GDM1 (cell line): Measurements from ENCODE around the gene TTC34.
"Not testable (repeated sequence)": the region's sequence is repeated elsewhere in the genome, so short reads cannot be mapped to it uniquely, and the experiment has no call there.

Source experiments
- DNase-seq: peaks from one replicate; lab custom pipeline; 2025; lab: John Stamatoyannopoulos, UW

The TTC34 gene

DNA sequence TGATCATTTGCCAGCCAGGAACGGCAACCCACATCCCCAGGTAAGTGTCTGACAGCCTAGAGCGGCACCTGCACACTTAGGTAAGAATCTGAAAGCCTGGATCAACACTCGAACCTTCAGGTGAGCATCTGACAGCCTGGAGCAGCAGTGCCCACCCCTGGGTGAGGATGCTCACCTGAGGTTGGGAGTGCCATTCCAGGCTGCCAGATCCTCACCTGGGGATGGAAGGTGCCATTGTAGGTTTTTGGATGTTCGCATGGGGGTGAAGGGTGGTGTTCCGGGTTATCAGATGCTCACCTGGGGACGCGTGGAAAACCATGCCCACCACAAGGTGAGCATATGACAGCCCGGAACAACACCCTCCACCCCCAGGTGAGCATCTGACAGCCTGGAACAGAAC is 33.4 kb downstream of the TTC34 start:
- not testable (repeated sequence) for DNase-seq

GRCh38 chr1:2759433-2759832 is 42.1 kb downstream of the TTC34 start:
- not testable (repeated sequence) for DNase-seq

DNA sequence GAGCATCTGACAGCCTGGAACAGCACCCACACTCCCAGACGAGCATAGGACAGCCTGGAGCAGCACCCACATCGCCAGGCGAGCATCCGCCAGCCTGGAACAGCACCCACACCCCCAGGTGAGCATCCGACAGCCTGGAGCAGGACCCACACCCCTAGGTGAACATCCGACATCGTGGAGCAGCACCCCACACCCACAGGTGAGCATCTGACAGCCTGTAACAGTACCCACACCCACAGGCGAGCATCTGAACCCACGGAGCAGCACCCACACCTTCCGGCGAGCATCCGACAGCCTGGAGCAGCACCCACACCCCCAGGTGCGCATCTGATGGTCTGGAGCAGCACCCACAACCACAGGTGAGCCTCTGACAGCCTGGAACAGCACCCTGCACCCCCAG is 44.0 kb downstream of the TTC34 start:
- DNase-seq: not testable (repeated sequence)

GRCh38 chr1:2755426-2755825 is 46.1 kb downstream of the TTC34 start:
- DNase-seq: not testable (repeated sequence)

DNA sequence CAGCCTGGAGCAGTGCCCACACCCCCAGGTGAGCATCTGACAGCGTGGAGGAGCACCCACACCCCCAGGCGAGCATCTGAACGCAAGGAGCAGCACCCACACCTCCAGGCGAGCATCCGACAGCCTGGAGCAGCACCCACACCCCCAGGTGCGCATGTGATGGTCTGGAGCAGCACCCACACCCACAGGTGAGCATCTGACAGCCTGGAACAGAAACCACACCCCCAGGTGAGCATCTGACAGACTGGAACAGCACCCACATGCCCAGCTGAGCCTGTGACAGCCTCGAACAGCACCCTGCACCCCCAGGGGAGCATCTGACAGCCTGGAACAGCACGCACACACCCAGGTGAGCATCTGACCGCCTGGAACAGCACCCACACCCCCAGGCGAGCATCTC is 46.9 kb downstream of the TTC34 start:
- not testable (repeated sequence) for DNase-seq

DNA sequence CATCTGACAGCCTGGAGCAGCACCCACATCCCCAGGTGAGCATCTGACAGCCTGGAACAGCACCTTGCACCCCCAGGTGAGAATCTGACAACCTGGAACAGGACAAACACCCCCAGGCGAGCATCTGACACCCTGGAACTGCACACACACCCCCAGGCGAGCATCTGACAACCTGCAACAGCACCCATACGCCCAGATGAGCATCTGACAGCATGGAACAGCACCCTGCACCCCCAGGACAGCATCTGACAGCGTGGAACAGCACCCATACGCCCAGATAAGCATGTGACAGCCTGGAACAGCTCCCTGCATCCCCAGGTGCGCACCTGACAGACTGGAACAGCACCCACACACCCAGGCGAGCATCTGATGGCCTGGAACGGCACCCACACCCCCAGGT is 49.0 kb downstream of the TTC34 start:
- not testable (repeated sequence) for DNase-seq

DNA sequence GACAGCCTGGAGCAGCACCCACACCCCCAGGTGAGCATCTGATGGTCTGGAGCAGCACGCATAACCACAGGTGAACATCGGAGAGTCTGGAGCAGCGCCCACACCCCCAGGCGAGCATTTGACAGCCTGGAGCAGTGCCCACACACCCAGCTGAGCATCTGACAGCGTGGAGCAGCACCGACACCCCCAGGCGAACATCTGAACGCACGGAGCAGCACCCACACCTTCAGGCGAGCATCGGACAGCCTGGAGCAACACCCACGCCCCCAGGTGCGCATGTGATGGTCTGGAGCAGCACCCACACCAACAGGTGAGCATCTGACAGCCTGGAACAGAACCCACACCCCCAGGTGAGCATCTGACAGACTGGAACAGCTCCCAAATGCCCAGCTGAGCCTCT is 49.6 kb downstream of the TTC34 start:
- DNase-seq: not testable (repeated sequence)

GRCh38 chr1:2750766-2751730 is 50.4 kb downstream of the TTC34 start:
- not testable (repeated sequence) for DNase-seq

DNA sequence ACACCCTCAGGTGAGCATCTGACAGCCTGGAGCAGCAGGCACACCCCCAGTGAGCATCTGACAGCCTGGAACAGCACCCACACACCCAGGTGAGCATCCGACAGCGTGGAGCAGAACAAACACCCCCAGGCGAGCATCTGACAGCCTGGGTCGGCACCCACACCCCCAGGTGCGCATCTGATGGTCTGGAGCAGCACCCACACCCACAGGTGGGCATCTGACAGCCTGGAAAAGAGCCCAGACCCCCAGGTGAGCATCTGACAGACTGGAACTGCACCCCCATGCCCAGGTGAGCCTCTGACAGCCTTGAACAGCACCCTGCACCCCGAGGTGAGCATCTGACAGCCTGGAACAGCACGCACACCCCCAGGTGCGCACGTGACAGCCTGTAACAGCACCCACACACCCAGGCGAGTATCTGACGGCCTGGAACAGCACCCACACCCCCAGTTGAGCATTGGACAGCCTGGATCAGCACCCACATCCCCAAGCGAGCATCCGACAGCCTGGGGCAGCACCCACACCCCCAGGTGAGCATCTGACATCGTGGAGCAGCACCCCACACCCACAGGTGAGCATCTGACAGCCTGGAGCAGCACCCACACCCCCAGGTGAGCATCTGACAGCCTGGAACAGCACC is 51.3 kb downstream of the TTC34 start:
- DNase-seq: not testable (repeated sequence)

DNA sequence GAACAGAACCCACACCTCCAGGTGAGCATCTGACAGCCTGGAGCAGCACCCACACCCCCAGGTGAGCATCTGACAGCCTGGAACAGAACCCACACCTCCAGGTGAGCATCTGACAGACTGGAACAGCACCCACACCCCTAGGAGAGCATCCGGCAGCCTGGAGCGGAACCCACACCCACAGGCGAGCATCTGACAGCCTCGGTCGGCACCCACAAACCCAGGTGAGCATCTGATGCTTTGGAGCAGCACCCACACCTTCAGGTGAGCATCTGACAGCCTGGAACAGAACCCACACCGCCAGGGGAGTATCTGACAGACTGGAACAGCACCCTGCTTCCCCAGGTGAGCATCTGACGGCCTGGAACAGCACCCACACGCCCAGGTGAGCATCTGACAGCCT is 52.9 kb downstream of the TTC34 start:
- DNase-seq: not testable (repeated sequence)

DNA sequence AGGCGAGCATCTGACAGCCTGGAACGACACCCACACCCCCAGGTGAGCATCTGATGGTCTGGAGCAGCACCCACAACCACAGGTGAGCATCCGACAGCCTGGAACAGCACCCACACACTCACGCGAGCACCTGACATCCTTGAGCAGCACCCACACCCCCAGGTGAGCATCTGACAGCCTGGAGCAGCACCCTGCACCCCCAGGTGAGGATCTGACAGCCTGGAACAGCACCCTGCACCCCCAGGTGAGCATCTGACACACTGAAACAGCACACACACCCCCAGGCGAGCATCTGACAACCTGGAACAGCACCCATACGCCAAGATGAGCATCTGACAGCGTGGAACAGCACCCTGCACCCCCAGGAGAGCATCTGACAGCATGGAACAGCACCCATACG is 106.7 kb downstream of the TTC34 start:
- not testable (repeated sequence) for DNase-seq

DNA sequence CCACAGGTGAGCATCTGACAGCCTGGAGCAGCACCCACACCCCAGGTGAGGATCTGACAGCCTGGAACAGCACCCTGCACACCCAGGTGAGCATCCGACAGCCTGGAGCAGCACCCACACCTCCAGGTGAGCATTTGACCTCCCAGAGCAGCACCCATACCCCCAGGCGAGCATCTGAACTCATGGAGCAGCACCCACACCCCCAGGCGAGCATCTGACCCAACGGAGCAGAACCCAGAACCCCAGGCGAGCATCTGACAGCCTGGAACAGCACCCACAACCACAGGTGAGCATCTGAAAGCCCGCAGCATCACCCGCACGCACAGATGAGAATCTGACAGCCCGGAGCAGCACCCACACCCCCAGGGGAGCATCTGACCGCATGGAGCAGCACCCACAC is 111.3 kb downstream of the TTC34 start:
- not testable (repeated sequence) for DNase-seq

- DNase-seq: not testable (repeated sequence)
Measured at GRCh38 chr1:2688336-2688665, 113.2 kb downstream of the TTC34 start.

- not testable (repeated sequence) for DNase-seq
Measured at GRCh38 chr1:2687638-2688335, 113.7 kb downstream of the TTC34 start.

GRCh38 chr1:2687174-2687591 is 114.3 kb downstream of the TTC34 start:
- DNase-seq: not testable (repeated sequence)

GRCh38 chr1:2686091-2686863 is 115.2 kb downstream of the TTC34 start:
- DNase-seq: not testable (repeated sequence)

DNA sequence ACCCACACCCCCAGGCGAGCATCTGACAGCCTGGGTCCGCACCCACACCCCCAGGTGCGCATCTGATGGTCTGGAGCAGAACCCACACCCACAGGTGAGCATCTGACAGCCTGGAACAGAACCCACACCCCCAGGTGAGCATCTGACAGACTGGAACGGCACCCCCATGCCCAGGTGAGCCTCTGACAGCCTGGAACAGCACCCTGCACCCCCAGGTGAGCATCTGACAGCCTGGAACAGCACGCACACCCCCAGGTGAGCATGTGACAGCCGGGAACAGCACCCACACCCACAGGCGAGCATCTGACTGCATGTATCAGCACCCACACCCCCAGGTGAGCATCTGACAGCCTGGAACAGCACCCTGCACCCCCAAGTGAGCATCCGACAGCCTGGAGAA is 115.8 kb downstream of the TTC34 start:
- DNase-seq: not testable (repeated sequence)

GRCh38 chr1:2684878-2685277 is 116.6 kb downstream of the TTC34 start:
- not testable (repeated sequence) for DNase-seq

DNA sequence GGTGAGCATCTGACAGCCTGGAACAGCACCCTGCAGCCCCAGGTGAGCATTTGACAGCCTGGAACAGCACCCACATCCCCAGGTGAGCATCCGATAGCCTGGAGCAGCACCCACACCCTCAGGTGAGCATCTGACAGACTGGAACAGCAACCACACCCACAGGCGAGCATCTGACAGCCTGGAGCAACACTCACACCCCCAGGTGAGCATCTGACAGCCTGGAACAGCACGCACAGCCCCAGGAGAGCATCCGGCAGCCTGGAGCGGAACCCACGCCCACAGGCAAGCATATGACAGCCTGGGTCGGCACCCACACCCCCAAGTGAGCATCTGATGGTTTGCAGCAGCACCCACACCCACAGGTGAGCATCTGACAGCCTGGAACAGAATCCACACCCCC is 117.5 kb downstream of the TTC34 start:
- peak; percentile 7 for DNase-seq

DNA sequence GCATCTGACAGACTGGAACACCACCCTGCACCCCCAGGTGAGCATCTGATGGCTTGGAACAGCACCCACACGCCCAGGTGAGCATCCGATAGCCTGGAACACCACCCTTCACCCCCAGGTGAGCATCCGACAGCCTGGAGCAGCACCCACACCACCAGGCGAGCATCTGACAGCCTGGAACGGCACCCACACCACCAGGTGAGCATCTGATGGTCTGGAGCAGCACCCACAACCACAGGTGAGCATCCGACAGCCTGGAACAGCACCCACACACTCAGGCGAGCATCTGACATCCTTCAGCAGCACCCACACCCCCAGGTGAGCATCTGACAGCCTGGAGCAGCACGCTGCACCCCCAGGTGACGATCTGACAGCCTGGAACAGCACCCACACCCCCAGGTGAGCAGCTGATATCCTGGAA is 118.2 kb downstream of the TTC34 start:
- DNase-seq: not testable (repeated sequence)

DNA sequence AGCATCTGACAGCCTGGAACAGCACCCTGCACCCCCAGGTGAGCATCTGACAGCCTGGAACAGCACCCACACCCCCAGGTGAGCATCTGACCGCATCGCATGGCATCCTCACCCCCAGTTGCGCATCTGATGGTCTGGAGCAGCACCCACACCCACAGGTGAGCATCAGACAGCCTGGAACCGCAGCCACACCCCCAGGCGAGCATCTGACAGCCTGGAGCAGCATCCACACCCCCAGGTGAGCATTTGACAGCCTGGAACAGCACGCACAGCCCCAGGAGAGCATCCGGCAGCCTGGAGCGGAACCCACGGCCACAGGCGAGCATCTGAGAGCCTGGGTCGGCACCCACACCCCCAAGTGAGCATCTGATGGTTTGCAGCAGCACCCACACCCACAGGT is 118.6 kb downstream of the TTC34 start:
- not testable (repeated sequence) for DNase-seq

DNA sequence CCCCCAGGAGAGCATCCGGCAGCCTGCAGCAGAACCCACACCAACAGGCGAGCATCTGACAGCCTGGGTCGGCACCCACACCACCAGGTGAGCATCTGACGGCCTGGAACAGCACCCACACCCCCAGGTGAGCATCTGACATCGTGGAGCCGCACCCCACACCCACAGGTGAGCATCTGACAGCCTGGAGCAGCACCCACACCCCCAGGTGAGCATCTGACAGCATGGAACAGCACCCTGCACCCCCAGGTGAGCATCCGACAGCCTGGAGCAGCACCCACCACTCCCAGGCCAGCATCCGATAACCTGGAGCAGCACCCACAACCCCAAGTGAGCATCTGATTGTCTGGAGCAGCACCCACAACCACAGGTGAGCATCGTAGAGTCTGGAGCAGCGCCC is 124.8 kb downstream of the TTC34 start:
- not testable (repeated sequence) for DNase-seq
